EH (cell line): Measurements from ENCODE around the gene OR10V1.
A peak's percentile ranks its signal among the peaks of the same experiment; 100 is the strongest.
"Not testable (repeated sequence)": the region's sequence is repeated elsewhere in the genome, so short reads cannot be mapped to it uniquely, and the experiment has no call there.

ENCODE experiments used
- DNase-seq: peaks from one replicate; pipeline ENCODE4 v3.0.0-alpha.2; 2015; ENCODE audit warnings: low read depth

The OR10V1 gene

DNA sequence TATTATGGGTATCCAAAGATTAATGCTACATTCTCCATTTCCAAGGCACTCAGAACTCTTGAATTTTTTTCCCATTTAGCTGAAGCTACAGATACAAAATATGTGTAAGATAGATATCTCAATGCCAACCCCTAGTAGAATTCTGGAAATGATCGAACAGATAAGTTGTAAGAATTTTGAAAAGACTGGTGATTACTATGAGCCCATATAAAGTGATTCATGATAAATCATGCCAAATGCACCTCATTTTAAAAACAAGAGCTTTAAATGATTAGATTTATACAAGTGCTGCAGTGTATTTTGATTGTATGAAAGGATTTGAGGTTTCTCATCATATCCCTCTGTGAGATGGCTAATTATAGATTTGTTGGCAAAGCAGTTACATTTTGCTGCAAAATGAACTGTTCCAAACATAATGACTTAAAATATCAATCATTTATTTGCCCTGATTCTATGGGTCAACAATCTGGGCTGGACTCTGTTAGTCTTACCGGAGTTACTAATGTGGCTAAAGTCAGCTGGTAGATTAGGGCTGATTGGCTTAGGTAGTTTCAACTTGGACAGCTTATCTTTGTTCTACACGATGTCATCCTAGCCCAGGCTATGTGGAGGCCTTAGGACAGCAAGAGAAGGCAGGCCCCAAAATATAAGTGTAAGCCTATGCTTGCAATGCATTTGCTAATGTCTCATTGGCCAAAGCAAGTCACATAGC is 3.4 kb downstream of the OR10V1 start:
- DNase-seq, result no peak

DNA sequence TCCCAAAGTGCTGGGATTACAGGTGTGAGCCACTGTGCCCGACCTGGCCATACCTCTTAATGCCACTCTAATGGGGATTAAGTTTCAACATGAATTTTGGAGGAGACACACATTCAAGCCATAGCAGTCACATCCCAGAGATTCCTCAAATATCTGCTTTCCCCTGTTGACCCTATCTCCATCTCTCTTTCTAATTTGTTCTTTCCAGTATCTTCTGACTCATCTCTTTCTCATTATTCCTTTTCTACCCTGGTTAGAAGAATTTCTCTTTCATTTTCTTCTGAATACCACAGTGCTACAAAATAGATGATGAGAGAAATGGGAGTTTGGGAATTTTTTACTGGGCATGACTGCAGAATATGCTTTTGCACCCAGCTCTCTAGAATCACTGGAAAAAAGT is 5.1 kb downstream of the OR10V1 start:
- peak; percentile 71 for DNase-seq

DNA sequence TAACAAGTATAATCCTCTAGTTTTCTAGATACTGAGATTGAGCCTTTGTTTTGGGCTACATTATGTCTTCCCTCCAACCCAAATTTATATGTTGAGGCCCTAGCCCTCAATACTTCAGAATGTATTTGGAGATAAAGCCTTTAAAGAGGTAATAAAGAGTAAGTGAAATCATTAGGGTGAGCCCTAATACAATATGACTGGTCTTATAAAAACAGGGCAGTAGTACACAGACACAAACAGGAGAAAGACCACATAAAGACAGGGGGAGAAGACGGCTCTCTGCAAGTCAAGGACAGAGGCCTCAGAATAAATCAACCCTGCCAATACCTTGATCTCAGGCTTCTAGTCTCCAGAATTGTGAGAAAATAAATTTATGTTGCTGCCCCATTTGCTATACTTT is 6.3 kb downstream of the OR10V1 start:
- no peak for DNase-seq

DNA sequence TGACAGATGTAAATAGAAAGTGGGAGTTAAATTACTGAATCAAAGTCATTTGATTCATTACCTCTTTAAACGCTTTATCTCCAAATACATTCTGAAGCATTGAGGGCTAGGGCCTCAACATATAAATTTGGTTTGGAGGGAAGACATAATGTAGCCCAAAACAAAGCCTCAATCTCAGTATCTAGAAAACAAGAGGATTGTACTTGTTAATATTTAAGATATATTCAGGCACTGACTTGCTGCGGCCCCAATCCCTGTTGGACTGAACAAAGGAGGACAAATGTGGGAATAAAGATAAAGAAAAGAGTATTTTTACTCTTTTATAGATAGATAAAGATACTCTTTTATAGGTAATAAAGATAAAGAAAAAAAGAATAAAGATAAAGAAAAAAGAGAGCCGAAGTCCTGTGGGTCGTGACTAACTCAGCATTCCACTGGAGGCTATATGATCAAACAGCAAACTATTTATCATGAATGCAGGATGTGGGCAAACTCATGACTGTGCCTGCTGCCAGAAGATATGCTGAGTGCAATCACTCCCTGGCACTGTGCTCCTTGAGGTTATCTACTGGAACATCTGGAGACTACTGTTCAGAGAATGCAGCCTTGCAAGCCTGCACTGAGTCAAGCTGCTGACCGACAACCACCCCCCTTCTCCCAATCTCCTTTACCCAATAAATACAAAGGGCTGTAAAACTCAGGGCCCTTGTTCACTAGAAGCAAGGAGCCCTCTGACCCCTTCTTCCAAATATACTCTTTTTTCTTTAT is 6.9 kb downstream of the OR10V1 start:
- peak; percentile 95 for DNase-seq

DNA sequence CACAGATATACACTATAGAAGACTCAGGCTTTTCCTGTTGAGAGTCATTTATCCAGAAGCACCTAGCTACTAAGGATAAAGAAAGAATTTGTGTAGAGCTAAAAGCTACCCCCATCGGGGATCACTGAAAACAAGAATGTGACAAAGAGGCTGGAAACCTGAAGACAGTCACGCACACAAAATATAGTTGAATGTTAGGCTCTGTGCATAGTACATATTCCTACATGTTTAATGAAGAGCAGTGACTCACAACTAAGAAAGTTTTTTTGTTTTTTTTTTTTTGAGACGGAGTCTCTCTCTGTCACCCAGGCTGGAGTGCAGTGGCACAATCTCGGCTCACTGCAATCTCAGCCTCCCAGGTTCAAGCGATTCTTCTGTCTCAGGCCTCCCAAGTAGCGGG is 8.4 kb downstream of the OR10V1 start:
- DNase-seq, result peak; percentile 50

DNA sequence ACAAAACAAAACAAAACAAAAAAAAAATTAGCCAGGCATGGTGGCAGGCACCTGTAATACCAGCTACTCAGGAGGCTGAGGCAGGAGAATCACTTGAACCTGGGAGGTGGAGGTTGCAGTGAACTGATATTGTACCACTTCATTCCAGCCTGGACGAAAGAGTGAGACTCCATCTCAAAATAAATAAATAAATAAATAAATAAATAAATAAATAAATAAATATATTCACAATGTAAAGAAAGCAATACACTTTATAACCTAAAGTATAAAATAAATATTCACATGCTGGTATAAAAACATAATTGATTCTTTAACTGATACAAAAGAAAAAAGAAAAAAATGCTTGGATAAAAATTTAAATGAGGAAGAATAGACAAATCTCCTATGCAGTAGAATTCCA is 10.1 kb downstream of the OR10V1 start:
- not testable (repeated sequence) for DNase-seq

DNA sequence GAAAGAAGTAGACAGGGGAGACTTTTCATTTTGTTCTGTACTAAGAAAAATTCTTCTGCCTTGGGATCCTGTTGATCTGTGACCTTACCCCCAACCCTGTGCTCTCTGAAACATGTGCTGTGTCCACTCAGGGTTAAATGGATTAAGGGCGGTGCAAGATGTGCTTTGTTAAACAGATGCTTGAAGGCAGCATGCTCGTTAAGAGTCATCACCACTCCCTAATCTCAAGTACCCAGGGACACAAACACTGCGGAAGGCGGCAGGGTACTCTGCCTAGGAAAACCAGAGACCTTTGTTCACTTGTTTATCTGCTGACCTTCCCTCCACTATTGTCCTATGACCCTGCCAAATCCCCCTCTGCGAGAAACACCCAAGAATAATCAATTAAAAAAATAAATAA is 13.5 kb downstream of the OR10V1 start:
- DNase-seq, result not testable (repeated sequence)

DNA sequence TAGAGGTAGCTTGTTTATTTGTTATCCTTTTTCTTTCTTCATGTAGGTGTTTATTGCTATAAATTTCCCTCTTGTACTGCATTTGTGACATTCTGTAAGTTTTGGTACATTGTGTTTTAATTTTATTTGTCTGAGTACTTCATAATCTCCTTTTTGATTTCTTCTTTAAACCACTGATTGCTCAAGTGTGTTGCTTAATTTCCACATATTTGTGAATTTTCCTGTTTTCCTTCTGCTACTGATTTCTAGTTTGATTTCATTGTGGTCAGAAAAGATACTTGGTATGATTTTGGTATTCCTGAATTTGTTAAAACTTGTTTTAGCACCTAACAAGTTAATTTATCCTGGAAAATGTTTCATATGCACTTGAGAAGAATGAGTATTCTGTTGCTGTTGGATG is 15.1 kb downstream of the OR10V1 start:
- no peak for DNase-seq

DNA sequence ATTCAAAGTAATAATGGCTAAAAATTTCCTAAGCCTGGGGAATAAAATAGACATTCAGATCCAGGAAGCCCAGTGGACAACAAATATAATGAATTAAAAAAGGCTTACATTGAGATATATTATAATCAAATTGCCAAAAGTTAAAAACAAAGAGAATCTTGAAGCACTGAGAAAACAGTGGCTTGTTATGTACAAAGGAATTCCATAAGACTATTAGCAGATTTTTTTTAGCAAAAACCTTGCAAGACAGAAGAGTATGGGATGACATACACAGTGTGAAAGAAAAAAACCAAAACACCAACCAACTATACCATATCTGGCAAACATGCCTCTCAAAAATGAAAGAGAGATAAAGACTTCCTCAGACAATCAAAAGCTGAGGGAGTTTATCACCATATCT is 20.7 kb downstream of the OR10V1 start:
- no peak for DNase-seq

DNA sequence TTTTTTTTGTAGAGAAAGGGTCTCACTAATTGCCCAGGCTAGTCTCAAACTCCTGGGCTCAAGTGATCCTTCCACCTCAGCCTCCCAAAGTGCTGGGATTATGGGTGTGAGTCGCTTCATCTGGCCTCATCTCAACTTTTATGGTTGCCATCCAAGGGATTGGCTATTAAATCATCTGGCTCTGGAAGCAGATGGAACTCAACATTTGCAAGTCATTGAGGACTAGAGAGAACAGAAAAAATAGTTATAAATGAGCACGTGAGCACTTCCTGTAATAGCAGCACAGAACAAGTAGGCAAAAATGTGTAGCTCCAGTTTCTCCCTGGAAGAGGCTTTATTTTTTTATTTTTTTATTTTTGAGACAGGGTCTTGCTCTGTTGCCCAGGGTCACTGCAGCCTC is 22.5 kb downstream of the OR10V1 start:
- no peak for DNase-seq

DNA sequence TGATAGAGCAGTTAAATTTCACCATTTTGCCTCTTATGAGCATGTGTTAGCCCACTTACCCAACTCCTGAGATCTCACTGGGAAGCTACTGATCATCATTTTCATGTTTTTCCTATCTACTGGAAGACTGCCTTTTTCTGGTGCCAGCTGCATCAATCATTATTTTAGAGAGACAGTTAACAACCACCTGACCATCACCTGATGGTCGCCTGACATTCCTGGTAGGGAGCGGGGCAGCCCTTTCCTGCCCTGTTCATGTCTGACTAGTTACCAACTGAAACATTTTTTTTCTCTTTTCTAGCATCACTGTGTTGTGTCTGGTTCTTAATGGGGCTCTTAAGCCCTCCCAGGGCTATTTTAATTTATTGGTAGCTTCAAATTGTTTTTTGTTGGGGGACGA is 24.6 kb downstream of the OR10V1 start:
- DNase-seq, result no peak

DNA sequence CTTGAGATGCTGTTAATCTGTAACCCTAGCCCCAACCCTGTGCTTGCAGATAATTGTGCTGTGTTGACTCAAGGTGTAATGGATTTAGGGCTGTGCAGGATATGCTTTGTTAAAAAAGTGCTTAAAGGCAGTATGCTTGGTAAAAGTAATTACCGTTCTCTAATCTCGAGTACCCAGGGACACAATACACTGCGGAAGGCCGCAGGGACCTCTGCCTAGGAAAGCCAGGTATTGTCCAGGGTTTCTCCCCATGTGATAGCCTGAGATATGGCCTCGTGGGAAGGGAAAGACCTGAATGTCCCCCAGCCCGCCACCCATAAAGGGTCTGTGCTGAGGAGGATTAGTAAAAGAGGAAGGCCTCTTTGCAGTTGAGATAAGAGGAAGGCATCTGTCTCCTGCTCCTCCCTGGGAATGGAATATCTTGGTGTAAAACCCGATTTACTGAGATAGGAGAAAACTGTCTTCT is 32.4 kb downstream of the OR10V1 start:
- not testable (repeated sequence) for DNase-seq

DNA sequence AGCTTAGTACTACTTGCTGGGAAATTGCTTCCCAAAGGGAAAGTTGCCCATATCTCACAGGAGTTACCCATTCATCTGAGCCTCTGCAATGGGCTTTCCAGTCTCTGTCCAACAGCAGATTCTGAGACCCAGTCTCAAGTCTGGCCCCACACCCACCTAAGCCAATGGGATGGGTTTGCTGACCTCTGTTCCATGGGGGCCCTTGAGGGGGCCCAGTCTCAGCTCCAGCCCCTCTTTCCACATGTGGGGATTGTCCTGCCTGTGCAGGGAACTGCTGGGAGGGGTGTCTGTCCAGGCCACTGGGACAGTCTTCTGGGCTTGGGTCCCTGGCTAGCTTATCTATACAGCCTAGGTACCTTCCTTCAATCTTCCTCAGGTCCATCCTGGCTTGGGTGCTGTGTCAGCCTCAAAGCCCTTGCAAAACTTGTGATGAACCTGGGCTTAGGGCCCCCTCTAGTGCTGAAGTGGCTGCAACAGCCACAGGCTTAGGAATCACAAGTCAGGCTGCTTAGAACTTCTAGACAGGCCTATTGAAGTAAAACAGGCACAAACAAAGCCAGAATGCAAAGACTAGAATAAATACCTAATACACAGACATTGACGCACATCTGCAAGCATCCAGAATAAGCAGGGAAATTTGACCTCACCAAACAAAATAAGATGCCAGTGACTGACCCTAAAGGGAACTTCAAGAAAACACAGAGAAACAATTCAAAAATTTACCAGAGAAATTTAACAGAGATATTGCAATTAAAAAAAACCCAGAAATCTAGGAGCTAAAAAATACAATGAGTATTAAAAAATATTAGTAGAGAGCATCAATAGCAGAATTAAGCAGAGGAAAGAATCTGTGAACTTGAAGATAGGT is 33.1 kb downstream of the OR10V1 start:
- peak; percentile 81 for DNase-seq

DNA sequence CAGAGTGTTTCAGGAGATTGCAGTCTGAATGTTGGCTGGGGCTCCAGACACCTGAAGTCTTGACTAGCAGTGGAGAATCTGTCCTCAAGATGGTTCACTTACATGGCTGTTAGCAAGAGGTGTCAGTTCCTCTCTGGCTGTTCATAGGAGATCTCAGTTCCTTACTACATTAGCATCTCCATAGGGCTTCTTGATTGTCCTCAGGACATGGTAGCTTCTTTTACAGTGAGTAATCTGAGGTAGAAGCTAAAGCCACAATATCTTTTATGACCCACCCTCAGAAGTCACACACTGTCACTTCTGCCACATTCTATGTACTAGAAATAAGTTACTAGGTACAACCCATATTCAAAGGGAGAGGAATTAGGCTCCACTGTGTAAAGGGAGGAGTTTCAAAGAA is 34.3 kb downstream of the OR10V1 start:
- no peak for DNase-seq

DNA sequence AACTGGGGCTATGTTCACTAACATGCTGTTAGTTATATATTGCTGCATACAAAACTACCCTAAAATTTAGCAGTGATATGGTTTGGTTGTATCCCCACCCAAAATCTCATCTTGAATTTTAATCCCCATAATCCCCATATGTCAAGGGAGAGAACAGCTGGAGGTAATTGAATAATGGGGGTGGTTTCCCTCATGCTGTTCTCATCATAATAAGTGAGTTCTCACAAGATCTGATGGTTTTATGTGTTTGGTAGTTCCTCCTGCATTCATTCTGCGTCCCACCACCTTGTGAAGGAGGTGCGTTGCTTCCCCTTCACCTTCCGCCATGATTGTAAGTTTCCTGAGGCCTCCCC is 34.9 kb downstream of the OR10V1 start:
- no peak for DNase-seq

DNA sequence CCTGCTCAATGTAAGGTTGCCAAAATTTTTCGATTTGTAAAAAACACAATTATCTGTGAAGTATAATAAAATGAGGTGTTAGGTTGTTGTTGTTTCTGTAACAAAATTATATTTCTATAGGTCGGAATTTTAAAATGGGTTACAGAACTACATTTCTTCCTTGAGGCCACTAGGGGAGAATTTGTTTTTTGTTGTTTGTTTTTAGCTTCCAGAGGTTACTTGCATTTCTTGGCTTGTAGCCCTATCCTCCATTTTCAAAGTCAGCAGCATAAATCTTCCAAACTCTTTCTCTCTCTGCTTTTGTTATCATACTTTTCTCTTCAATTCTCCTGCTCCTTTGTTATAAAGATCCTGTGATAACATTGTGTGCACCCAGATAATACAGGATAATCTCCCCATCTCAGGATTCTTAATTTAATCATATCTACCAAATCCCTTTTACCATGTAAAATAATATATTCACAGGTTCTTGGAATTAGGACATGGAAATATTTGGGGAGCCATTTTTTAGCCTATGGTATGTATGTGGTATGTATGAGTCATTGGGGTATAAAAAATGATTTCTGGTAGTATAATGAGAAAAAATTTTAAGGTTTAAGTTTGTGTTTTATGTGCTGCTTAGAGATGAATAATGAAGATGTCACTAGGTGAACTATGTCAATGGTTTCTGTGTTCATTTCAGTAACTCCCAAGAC is 35.4 kb downstream of the OR10V1 start:
- DNase-seq, result peak; percentile 38

DNA sequence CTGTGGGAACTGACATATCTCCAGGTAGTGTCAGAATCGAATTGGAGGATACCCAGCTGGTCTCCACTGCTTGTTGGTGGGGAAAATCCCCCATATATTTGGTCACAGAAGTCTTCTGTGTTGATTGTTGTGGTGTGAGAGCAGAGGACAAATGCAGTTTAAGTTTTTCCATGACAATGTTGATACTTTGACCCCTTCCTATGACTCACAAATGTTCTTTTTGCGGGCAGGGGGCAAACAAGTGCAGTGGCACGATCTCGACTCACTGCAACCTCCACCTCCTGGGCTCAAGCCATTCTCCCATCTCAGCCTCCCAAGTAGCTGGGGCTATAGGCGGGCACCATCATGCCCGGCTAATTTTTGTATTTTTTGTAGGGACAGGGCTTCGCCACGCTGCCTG is 37.4 kb downstream of the OR10V1 start:
- no peak for DNase-seq

DNA sequence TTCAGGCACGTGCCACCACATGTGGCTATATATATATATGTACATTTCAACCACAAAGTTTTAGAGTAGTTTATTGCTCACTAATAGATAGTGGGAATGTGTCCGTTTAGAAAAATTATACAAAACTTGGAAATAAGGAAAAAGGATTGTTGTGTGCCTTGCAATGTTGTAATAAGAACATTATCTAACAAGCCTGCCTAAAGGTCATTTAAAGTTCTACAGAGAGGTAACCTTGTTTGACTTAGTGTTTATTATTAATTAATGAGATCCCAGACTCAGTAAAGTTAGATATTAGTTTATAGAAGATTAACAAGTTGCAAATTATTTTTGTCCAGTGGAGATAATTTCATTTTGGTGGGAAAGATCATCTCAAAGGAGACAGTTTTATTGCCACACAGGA is 39.4 kb downstream of the OR10V1 start:
- no peak for DNase-seq

DNA sequence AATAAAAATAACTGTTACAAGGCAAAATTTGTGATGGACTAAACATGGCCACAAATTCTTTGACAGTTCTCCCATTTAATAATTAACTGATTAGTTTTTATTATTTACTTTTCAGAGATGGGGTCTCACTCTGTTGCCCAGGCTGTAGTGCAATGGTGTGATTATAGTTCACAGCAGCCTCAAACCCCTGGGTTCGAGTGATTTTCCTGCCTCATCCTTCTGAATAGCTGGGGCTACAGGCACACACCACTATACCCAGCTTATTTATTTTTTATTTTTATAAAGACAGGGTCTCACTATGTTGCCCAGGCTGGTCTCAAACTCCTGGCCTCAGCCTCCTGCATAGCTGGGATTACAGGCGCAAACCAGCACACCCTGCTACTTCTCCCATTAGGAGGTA is 40.4 kb downstream of the OR10V1 start:
- DNase-seq, result no peak

DNA sequence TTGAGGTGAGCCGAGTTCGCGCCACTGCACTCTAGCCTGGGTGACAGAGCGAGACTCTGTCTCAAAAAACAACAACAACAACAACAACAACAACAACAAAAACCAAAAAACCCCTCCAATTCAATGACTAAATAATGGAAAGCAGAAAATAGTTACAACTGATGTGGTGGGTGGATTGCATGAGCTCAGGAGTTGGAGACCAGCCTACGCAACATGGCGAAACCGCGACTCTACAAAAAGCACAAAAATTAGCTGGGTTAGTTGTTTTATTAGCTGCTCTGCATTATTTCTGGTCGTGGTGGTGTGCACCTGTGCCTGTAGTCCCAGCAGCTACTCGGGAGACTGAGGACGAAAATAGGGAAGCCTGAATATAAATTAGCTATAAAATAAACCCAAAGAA is 42.2 kb downstream of the OR10V1 start:
- no peak for DNase-seq

DNA sequence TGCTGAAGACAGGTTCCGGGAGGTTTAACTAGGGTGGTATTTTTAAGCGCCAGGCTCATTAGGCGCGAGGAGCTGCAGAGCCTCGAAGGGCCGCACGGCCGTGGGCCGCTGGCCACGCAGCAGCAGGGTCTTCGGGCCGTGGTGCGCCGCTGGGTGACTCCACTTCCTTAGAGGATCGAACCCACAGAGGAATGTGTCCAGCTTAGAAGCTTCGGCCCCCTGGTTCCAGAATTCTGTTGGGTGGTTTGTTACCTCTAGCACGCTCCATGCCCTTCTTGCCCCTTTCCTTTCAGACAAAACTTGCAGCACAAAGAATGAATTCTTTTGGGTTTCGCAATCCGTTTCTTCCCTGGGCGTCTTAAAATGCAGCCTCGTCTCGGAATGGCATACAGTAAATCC is 44.0 kb downstream of the OR10V1 start:
- peak; percentile 66 for DNase-seq

DNA sequence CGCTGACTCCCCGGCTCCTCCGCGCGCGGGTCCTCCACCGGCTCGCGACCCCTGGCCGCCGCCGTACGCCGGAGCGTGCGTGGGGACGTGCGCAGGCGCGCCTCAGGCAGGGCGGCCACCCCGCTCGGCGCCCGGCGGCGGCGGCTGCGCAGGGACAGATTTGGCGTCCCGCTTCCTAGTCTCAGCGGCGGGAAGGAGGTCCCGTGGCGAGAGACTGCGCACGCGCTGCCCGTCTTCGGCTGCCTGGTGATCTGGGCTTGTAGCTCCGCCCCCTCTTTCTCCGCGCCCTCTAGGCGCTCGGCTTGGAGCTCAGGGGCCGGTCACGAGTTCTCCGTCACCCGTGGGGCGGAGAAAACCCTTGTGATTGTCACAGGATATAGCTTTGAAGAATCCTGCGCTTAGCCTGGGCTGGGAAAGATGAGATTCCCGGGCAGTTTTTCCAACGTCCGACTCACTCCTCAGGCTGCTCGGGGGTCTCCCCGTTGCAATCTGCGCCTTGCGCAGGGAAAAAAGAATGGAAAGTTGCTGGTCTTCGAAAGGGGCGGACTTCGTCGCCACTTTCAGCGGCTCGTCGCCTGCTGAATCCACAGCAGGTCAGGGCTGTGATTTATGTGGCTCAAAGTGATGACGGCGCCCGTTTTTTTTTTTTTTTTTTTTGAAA is 44.6 kb downstream of the OR10V1 start, which contains the start of gene PATL1:
PATL1 (minus strand) TSS at position 88 of the 661 bp plus-strand sequence. CDS start 142 bp downstream, outside the sequence.
- peak; percentile 99 for DNase-seq
